ENCODE results near the gene PDCD1. TPM values are rescaled to one million over a fixed set of nuclear protein-coding genes. Genes with fewer than 3 reads are reported as not detected.
"Not testable (repeated sequence)": the region's sequence is repeated elsewhere in the genome, so short reads cannot be mapped to it uniquely, and the experiment has no call there.

The PDCD1 gene
- 3.3 TPM for total RNA-seq
- long read RNA-seq, transcript PDCD1-201 (5 exons, 2,114 nt) = major isoform, 6 of 11 reads
- long read RNA-seq, partial matches to known transcripts = 0 of 11 reads
- long read RNA-seq, other reads (novel, unspliced or antisense) = 5 of 11 reads

DNA sequence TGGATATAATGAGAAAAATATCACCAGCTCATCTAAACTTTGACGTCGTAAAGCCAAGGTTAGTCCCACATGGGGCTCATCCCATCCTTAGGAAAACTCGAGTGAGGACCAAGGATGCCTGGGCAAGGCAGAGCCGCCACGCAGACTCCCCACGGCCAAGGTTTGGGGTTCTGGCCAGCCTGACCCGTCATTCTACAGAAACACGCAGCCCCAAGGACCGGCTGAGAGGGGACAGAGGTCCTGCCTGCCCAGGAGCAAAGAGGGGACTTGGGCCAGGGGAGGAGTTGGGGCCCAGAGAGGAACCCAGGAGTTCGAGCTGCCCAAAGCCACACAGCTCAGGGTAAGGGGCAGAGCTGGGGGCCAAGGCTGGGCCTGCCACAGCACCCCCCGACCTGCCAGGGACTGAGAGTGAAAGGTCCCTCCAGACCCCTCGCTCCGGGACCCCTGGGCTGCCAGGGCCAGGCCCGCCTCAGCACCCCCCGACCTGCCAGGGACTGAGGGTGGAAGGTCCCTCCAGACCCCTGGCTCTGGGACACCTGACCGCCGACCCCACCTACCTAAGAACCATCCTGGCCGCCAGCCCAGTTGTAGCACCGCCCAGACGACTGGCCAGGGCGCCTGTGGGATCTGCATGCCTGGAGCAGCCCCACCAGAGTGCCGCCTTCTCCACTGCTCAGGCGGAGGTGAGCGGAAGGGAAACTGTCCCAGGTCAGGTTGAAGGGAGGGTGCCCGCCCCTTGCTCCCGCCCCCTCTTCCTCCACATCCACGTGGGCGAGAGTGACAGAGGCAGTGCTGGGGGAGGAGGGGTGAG lies at the start of gene PDCD1:
Gene PDCD1, minus strand, starts transcription at position 689 of the 811 bp plus-strand sequence. Its CDS starts 56 bp downstream, at position 633.
- DNase-seq = peak; percentile 25
- Histone ChIP-seq H3K4me3 (peak within 1 kb of the TSS; percentile 54), H3K4me1 (peaks cover 44% of the 10 kb centered on the region), H3K9me3 (replicated peaks) (no peaks in the 10 kb centered on the region), H3K27me3 (ENCODE audit: low read depth) (peaks cover 20% of the 10 kb centered on the region), H3K36me3 (no peaks in the 10 kb centered on the region), H3K27ac (replicated peaks) (peak within 1 kb of the TSS; percentile 88)
- TF ChIP-seq, protein P1, sequence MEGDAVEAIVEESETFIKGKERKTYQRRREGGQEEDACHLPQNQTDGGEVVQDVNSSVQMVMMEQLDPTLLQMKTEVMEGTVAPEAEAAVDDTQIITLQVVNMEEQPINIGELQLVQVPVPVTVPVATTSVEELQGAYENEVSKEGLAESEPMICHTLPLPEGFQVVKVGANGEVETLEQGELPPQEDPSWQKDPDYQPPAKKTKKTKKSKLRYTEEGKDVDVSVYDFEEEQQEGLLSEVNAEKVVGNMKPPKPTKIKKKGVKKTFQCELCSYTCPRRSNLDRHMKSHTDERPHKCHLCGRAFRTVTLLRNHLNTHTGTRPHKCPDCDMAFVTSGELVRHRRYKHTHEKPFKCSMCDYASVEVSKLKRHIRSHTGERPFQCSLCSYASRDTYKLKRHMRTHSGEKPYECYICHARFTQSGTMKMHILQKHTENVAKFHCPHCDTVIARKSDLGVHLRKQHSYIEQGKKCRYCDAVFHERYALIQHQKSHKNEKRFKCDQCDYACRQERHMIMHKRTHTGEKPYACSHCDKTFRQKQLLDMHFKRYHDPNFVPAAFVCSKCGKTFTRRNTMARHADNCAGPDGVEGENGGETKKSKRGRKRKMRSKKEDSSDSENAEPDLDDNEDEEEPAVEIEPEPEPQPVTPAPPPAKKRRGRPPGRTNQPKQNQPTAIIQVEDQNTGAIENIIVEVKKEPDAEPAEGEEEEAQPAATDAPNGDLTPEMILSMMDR (IDR thresholded peaks at IDR 0.05; ENCODE audit: borderline replicate concordance) = no peak
- intact Hi-C loops (cut with micrococcal nuclease) = no loop called here

GRCh38 chr2:241907831-241908230 lies 49.1 kb upstream of the PDCD1 start:
- H3K36me3 ChIP-seq; H3K4me3 ChIP-seq; intact Hi-C loops (cut with micrococcal nuclease); DNase-seq; H3K9me3 ChIP-seq (replicated peaks); H3K27ac ChIP-seq (replicated peaks); H3K4me1 ChIP-seq: not testable (repeated sequence)
- H3K27me3 ChIP-seq (ENCODE audit: low read depth) = peaks cover 54% of the 10 kb centered on the region

GRCh38 chr2:241906826-241907570 lies 48.3 kb upstream of the PDCD1 start:
- TF ChIP-seq, protein P1 (IDR thresholded peaks at IDR 0.05; ENCODE audit: borderline replicate concordance) = no peak
- H3K4me1 ChIP-seq = no peaks in the 10 kb centered on the region
- DNase-seq = no peak
- intact Hi-C loops (cut with micrococcal nuclease) = no loop called here
- H3K9me3 ChIP-seq (replicated peaks) = no peaks in the 10 kb centered on the region
- peaks cover 59% of the 10 kb centered on the region for H3K27me3 ChIP-seq (ENCODE audit: low read depth)
- no peaks in the 10 kb centered on the region for H3K36me3 ChIP-seq
- no peak overlapping the region for H3K27ac ChIP-seq (replicated peaks)
- no peak overlapping the region for H3K4me3 ChIP-seq

GRCh38 chr2:241906378-241906770 lies 47.7 kb upstream of the PDCD1 start:
- H3K27ac ChIP-seq (replicated peaks); DNase-seq; H3K36me3 ChIP-seq; H3K9me3 ChIP-seq (replicated peaks); H3K4me3 ChIP-seq; H3K4me1 ChIP-seq; intact Hi-C loops (cut with micrococcal nuclease): not testable (repeated sequence)
- peaks cover 63% of the 10 kb centered on the region for H3K27me3 ChIP-seq (ENCODE audit: low read depth)

DNA sequence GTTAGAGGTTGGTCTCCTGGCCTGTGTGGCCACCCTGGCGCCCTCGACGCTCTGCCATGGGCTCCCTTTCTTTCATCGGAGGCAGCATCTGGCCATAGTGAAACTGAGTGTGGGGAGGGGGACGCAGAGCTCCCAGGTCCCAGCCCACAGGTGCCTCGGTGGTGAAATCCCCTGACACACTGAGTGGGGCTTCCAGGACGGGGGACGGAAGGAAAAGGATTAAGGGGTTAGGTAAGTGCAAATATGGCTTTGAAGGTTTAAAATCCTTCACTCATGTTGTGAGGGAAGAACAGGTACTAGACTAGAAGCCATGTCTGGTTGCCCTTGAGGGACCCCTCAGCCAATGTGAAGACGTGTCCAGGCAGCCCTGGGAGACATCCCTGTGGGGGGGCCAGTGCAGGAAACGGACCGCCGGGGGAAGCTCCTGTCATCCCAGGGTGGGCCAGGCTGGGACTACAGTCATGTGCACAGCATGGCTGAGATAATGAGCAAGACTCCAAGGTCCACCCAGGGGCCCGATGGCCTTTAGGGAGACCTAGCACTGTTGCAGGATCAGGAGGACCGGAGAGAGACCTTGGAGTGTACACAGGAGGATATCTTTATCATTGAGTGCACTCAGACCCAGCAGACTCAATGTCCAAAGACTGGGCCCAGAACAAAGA lies 47.2 kb upstream of the PDCD1 start:
- DNase-seq = no peak
- no peaks in the 10 kb centered on the region for H3K9me3 ChIP-seq (replicated peaks)
- no peaks in the 10 kb centered on the region for H3K36me3 ChIP-seq
- intact Hi-C loops (cut with micrococcal nuclease) = no loop called here
- no peak overlapping the region for H3K4me3 ChIP-seq
- TF ChIP-seq, protein P1 (IDR thresholded peaks at IDR 0.05; ENCODE audit: borderline replicate concordance) = no peak
- no peaks in the 10 kb centered on the region for H3K4me1 ChIP-seq
- H3K27me3 ChIP-seq (ENCODE audit: low read depth) = peaks cover 68% of the 10 kb centered on the region
- no peak overlapping the region for H3K27ac ChIP-seq (replicated peaks)
